Activated CD4-positive, alpha-beta T cell treated with anti-CD3 and anti-CD28 coated beads for 36 hours (primary cell): ENCODE results near the gene PSMA7. TPM values are rescaled to one million over a fixed set of nuclear protein-coding genes. Genes with fewer than 3 reads are reported as not detected.

Experiments used
- ATAC-seq: fragments of 200-7000 bp; cut with Tn5 transposase; one replicate; pipeline ENCODE4 v1.10.0; 2021; ENCODE audit warnings: mild to moderate bottlenecking, moderate library complexity
- CTCF ChIA-PET: fragments of 350-600 bp; sonication (Branson Sonifier 250); formaldehyde crosslinking; loops from one replicate; lab custom pipeline; 2021; ENCODE audit warnings: antibody characterized with exemption; lab: Charles Lee
- POLR2A ChIA-PET: fragments of 350-600 bp; sonication (Branson Sonifier 250); formaldehyde crosslinking; loops from one replicate; lab custom pipeline; 2021; ENCODE audit warnings: antibody characterized with exemption, inconsistent platforms; lab: Charles Lee
- DNase-seq: peaks from one replicate; pipeline ENCODE4 v3.0.0-alpha.2; 2020
- H3K27ac Mint-ChIP-seq: one replicate; pipeline ENCODE4 v1.8.0; 2021; ENCODE audit warnings: mixed read lengths
- H3K27me3 Mint-ChIP-seq: one replicate; pipeline ENCODE4 v1.8.0; 2021; ENCODE audit warnings: mixed read lengths
- H3K36me3 Mint-ChIP-seq: one replicate; pipeline ENCODE4 v1.8.0; 2021; ENCODE audit warnings: low read depth, mixed read lengths
- H3K4me1 Mint-ChIP-seq: one replicate; pipeline ENCODE4 v1.8.0; 2021; ENCODE audit warnings: mixed read lengths
- H3K4me3 Mint-ChIP-seq: one replicate; pipeline ENCODE4 v1.8.0; 2021; ENCODE audit warnings: mild to moderate bottlenecking, moderate library complexity, mixed read lengths
- H3K9me3 Mint-ChIP-seq: one replicate; pipeline ENCODE4 v1.8.0; 2021; ENCODE audit warnings: low read depth, mixed read lengths
- intact Hi-C, 2 experiments: fragments of 100-400 bp; cut with DNase I in 1 of 2; cut with micrococcal nuclease in 1 of 2; formaldehyde crosslinking; loops; one replicate each; pipeline versions ENCODE4 v1.14.2 to v1.15.1; 2022 to 2024; cut with DNase I, micrococcal nuclease
- total RNA-seq, 2 experiments: library from RNA; stranded (reverse); gene quantifications; one replicate each; pipeline ENCODE4 v1.2.3, GENCODE V29; 2021

The PSMA7 gene
- 100 to 1,000 TPM; 208 to 296 TPM for total RNA-seq

DNA sequence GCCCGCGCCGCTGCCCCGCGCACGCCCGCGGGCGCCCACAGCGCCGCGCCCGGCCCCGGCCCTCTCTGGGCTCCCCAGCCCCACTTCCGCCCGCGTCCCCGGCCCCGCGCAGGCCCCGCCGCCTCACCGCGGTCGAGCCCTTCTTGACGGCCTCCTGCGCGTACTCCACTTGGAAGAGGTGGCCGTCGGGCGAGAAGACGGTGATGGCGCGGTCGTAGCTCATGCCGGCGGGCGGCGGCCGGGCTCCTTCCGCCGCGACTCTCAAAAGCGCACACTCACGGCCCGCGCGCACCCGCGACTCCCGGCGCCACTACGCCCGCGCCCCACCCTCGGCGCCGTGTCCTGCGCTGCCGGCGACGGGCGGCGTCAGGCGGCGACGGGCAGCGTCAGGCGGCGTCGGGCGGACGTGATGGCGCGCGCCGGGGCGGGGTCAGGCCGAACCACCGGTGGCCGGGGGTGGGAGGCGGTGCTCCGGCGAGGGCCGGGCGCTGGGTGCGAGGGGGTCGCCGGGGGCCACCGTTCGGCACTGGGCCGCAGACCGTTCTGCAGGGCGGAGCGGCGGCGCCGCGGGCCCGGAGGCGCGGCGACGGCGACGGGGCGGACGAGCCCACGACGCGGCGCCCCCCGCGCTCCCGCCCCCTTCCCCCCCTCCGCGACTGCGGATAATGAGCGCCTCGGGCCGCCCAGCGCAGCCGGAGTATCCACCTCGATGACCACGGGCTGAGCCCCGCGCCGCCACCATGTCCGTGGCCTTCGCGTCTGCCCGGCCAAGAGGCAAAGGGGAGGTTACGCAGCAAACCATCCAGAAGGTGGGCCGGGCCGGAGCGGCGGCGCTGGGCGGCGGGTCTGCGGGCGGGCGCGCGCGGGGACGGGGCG is at the start of gene PSMA7, which contains the start of gene SS18L1:
TSS of gene PSMA7 (minus strand) at position 314 of the 876 bp plus-strand sequence. CDS start at position 223, 91 bp downstream.
TSS of gene SS18L1 (plus strand) at position 689 of the 876 bp plus-strand sequence. CDS start at position 741, 52 bp downstream.
- no peaks in the 10 kb centered on the region for H3K27me3 Mint-ChIP-seq
- peak within 1 kb of the TSS; percentile 91 for H3K27ac Mint-ChIP-seq
- peaks cover 35% of the 10 kb centered on the region for H3K36me3 Mint-ChIP-seq
- peak; percentile 92 for DNase-seq
- peak; percentile 87 for ATAC-seq
- ChIA-PET CTCF (no interaction called here), POLR2A (interaction anchor here (0.6 to 2.3 kb wide), 3 partner anchors 13 to 77 kb away, joined by 3 to 9 read pairs (median 3); partner anchors contain the start of gene TAF4)
- H3K4me3 Mint-ChIP-seq, result peak within 1 kb of the TSS; percentile 89
- intact Hi-C loops, result loop anchor here (1.0 to 5.0 kb wide), 11 partner anchors 21 to 784 kb away; partner anchors contain the start of genes OSBPL2 (in 2 of the 2), ADRM1 (in 1 of the 2), CABLES2 (in 1 of the 2) and DIDO1 (in 1 of the 2)
- peaks cover 61% of the 10 kb centered on the region for H3K4me1 Mint-ChIP-seq
- H3K9me3 Mint-ChIP-seq, result no peaks in the 10 kb centered on the region

DNA sequence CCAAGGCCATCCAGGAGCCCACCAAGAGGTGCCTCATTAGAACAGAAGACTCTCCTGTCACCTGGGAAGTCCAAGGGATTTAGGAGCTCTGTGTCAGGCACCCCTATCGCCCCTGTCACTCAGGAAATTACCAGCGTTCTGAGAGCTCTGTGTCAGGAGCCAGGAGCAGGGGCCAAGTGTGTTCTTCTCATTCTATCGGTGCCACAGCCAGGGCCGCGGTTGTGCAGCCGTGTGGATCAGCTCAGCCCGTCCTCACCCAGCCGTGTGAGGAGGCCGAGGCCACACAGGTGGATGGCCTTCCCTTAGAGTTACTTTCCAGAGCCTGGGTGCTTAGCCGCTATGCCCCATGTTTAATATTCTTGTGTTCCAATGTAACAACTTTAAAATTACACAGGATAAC is 49.4 kb upstream of the PSMA7 start:
- Mint-ChIP-seq H3K36me3 (peaks cover 11% of the 10 kb centered on the region), H3K9me3 (no peaks in the 10 kb centered on the region), H3K27ac (no peak overlapping the region), H3K4me3 (no peak overlapping the region), H3K27me3 (no peaks in the 10 kb centered on the region), H3K4me1 (peaks cover 2% of the 10 kb centered on the region)
- DNase-seq, result no peak
- ATAC-seq, result no peak
- CTCF ChIA-PET, result interaction anchor here (0.6 kb wide), 1 partner anchor 463 kb away, joined by 3 read pairs; no protein-coding TSS in a partner anchor
- POLR2A ChIA-PET, result no interaction called here
- intact Hi-C loops, result no loop called here

DNA sequence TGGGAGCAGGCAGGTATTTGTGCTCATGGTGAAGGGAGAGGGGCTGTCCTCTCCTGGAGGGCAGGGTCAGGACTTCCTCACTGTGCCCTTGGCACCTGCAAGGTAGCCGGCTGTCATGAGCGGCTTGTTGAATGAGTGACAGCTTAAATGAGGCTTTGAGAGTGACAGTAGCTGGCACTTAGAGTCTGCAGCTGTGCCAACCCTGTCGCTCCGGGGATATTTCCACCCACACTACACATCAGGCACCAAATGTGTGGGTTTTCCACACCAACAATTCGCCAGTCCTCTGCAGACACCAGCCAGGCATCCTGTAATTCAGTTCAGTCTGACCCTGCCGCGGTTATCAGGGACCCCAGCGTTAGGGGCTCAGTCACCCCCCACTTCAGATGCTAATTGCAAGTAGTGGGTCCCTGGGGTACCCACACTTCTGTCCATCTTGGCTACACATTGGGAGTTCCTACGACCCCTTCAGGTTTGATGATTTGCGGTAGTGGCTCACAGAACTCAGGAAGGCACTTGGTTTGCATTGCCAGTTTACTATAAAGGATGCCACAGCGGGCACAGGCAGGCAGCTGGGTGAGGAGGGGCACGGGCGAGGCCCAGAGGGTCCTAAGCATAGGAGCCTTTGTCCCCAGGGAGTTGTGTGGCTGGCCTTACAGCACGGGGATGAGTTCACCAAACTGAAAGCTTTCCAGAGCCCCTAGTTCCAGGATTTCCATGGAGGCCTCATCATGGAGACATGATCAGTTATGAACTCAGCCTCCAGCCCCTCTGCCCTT is 48.8 kb upstream of the PSMA7 start:
- Mint-ChIP-seq H3K9me3 (no peaks in the 10 kb centered on the region), H3K27ac (no peak overlapping the region), H3K4me3 (no peak overlapping the region), H3K36me3 (peaks cover 10% of the 10 kb centered on the region), H3K27me3 (no peaks in the 10 kb centered on the region), H3K4me1 (peaks cover 6% of the 10 kb centered on the region)
- ChIA-PET POLR2A (no interaction called here), CTCF (interaction anchor here (0.6 kb wide), 1 partner anchor 462 kb away, joined by 3 read pairs; no protein-coding TSS in a partner anchor)
- intact Hi-C loops, result no loop called here
- no peak for DNase-seq
- ATAC-seq, result no peak

DNA sequence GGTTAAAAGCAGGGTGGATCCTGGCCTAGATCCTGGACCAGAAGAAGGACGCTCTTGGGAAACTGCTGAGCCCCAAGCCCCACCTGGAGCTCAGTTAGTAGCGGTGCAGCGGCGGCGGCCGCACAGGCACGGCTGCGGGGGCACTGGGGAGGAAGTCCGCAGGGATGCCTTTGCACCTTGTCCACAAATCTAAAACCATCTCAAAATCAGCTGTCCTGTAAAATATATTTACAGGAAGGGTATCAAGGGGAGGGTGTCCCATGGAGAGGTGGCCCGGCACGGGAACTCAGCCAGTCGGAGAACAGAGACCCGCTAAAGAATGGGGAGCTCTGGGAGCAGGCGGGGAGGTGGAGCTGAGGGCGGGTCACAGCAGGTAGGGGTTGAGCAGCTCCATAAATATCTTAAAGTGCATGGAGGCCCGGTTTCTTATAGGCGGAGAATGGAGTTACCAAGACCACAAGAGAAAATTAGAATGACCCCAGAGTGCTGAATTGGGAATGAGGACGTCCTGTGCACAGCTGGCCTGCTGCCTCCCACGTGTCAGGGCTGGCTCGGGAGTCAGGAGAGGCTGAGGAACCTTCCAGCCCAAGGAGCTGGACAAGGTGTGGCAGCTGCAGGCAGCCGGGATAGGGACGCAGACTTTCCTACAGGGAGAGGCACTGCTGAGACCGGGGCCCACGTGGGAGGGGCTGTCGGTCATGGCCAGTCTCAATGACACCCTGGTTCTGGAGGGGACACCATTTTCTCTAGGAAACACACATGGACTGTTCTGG is 47.6 kb upstream of the PSMA7 start:
- Mint-ChIP-seq H3K4me3 (no peak overlapping the region), H3K27ac (no peak overlapping the region), H3K9me3 (no peaks in the 10 kb centered on the region), H3K4me1 (peaks cover 13% of the 10 kb centered on the region), H3K27me3 (no peaks in the 10 kb centered on the region), H3K36me3 (peaks cover 10% of the 10 kb centered on the region)
- ChIA-PET POLR2A (no interaction called here), CTCF (no interaction called here)
- DNase-seq (no peak), ATAC-seq (no peak)
- intact Hi-C loops, result no loop called here

DNA sequence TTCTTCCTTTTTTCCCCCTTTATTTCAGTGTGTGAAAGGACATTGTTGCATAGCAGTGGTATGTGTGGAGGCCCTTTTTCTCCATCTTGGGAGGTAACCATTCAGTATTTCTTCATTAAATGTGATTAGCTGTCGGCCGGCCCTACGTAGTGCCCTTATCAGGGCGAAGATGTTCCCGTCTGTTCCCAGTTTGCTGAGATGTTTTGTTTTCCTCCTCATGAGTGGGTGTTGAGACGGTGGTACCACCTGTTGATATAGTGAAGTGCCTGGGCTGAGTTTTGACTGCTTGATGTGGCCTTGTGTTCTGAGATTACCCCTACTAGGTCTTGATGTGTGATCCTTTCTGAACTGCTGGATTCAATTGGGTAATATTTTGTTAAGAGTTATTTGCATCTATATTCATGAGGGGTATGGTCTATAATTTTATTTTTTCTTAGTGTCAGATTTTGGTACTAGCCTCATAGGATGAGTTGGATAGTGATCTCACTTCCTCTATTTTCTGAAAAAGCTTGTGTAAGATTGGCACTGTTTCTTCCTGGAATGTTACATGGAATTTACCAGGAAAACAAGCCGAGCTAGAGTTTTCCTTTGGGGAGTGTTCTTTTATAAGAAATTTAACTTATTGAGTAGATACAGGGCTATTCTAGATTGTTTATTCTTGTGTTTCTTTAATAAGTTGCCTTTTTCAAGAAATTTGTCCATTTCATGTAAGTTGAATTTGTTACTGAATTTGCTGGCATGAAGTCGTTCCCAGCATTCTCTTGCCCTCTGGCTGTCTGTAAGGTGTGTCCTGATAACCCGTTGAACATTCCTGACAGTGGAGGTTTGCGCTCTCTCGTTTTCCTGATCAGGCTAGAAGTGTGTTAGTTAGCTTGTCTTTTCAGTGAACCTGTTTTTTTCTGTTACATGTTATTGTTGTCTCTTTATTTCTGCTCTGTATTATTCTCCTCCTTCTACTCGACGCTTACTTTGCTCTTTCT is 44.0 kb upstream of the PSMA7 start:
- no peak for DNase-seq
- Mint-ChIP-seq H3K36me3 (peaks cover 10% of the 10 kb centered on the region), H3K27ac (peak overlapping the region; percentile 35), H3K4me1 (peaks cover 32% of the 10 kb centered on the region), H3K27me3 (no peaks in the 10 kb centered on the region), H3K4me3 (no peak overlapping the region), H3K9me3 (no peaks in the 10 kb centered on the region)
- no peak for ATAC-seq
- POLR2A ChIA-PET, result interaction anchor here (0.6 kb wide), 1 partner anchor 10 kb away, joined by 3 read pairs; no protein-coding TSS in a partner anchor
- intact Hi-C loops, result no loop called here
- CTCF ChIA-PET, result interaction anchor here (1.1 kb wide), 1 partner anchor 66 kb away, joined by 3 read pairs; no protein-coding TSS in a partner anchor

DNA sequence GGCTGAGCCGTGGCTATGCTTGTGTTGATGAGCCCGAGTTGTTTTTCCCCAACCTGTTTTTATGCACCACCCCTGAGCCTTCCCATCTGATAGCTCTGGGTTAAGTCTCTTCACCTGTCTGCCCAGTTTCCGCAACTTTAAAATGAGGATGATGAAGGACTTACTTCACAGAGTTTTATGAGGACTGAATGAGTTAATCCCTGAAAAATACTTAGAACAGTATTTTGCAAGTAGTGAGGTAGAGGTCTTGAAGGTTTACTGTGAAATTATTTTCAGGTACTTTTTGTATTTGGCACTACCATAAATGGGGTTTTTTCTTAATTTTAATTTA is 42.9 kb upstream of the PSMA7 start:
- ChIA-PET POLR2A (no interaction called here), CTCF (no interaction called here)
- no peak overlapping the region for H3K4me3 Mint-ChIP-seq
- DNase-seq (no peak), ATAC-seq (no peak)
- H3K27me3 Mint-ChIP-seq, result no peaks in the 10 kb centered on the region
- no peak overlapping the region for H3K27ac Mint-ChIP-seq
- no peaks in the 10 kb centered on the region for H3K9me3 Mint-ChIP-seq
- intact Hi-C loops, result no loop called here
- peaks cover 10% of the 10 kb centered on the region for H3K36me3 Mint-ChIP-seq
- peaks cover 39% of the 10 kb centered on the region for H3K4me1 Mint-ChIP-seq

DNA sequence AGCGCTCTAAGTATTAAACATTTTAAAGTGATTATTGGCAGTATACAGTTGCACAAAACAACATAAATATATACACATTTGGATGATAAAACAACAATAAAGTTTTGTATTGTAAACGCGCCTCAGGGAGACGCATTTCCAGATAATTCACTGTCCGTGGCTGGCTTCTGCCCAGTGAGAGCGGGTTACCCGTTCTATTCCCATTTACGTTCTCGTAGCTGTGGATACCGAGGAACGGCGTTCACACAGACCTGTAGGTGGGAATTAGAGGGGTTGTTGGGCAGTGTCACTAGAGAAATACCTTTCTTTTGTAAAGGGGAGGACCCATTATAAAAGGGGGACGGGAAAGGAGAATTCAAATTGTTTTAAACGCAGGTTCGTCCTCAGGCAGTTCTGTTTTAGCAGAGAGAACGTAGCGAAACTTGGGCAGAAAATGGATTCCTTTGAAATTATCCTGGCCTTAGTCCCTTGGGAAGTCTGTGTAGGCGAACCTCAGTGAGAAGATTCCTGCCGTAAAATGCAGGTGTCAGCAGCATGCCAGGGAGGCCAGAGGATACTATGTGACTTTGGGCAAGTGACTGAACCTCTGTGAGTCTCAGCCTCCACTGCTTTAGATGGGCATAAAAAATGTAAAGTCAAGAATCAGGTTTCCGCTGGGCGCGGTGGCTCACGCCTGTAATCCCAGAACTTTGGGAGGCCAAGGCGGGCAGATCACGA is 40.4 kb upstream of the PSMA7 start:
- Mint-ChIP-seq H3K36me3 (peaks cover 7% of the 10 kb centered on the region), H3K27me3 (no peaks in the 10 kb centered on the region), H3K9me3 (no peaks in the 10 kb centered on the region), H3K27ac (peak overlapping the region; percentile 87), H3K4me1 (peaks cover 39% of the 10 kb centered on the region), H3K4me3 (peak overlapping the region; percentile 88)
- ChIA-PET POLR2A (interaction anchor here (1.2 kb wide), 1 partner anchor 117 kb away, joined by 4 read pairs; no protein-coding TSS in a partner anchor), CTCF (no interaction called here)
- intact Hi-C loops, result loop anchor here in 1 of 2 experiments (5.0 kb wide), 2 partner anchors 319 to 609 kb away; no protein-coding TSS in a partner anchor
- DNase-seq, result no peak
- ATAC-seq, result no peak

DNA sequence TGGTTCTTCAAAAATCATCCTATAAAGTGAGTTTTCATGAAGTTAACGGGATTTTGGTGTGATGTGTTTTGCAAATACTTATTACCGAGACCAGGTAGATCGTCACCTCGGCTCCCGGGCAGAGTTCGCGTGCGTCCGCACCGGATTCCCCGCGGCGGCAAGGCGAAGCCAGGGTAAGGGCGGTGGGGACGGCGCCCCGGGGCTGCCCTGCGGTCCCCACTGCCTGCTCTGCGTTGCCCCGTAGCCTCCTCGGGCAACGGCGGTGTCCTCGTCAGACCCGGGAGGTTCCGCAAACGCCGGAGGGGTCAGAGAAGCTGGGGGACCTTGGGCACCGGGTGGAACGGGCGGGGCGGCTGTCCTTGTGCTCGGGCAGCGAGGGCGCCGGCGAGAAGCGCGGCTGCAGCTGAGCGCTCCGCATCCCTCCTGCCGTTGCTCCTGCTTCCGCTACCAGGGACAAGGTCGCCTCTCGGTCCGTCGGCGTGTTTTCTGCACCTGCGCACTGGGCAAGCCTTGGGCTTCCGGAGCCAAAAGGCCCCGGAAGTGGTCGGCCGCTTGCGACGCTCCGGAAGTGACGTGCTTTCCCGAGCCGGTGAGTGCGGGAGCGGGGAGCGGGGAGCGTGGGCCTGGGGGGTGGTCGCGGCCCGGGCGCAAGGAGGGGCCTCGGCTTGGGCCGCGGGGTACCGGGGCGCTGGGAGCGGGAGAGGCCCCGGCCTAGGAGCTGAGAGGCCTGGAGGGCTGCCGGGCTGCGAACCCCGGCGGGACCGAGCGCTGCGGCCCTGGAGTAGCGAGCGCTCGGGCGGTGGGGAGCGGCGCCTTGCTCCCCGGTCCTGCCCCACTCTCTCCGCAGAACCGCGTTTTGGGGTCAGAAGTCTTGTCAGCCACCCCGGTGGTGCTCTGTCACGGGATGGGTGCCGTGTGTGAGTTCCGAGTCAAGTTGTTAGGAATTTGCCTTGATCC is 39.6 kb upstream of the PSMA7 start, which contains the start of gene MTG2:
TSS of gene MTG2 (plus strand) at position 560 of the 957 bp plus-strand sequence. CDS start 10,393 bp downstream, outside the sequence.
- H3K36me3 Mint-ChIP-seq, result peaks cover 7% of the 10 kb centered on the region
- no peaks in the 10 kb centered on the region for H3K9me3 Mint-ChIP-seq
- H3K27ac Mint-ChIP-seq, result peak within 1 kb of the TSS; percentile 87
- H3K4me3 Mint-ChIP-seq, result peak within 1 kb of the TSS; percentile 88
- H3K4me1 Mint-ChIP-seq, result peaks cover 38% of the 10 kb centered on the region
- ATAC-seq (peak; percentile 99), DNase-seq (peak; percentile 97)
- no peaks in the 10 kb centered on the region for H3K27me3 Mint-ChIP-seq
- CTCF ChIA-PET, result interaction anchor here (0.6 to 1.1 kb wide), 2 partner anchors 26 to 173 kb away, joined by 3 read pairs; no protein-coding TSS in a partner anchor
- POLR2A ChIA-PET, result interaction anchor here (0.6 to 1.2 kb wide), 2 partner anchors 116 to 128 kb away, joined by 4 read pairs; no protein-coding TSS in a partner anchor
- intact Hi-C loops, result loop anchor here (1.0 to 5.0 kb wide), 8 partner anchors 39 to 610 kb away; partner anchors contain the start of genes OSBPL2 (in 2 of the 2), PSMA7 (in 2 of the 2), SS18L1 (in 2 of the 2) and ADRM1 (in 1 of the 2)
